ENCODE results near the gene CRHR1.

CRHR1 gene

GRCh38 chr17:45758544-45758943 lies 25.6 kb upstream of the CRHR1 start:
- DNase-seq (ENCODE audit: low read depth), result no peak

- no peak for DNase-seq (ENCODE audit: low read depth)
Measured at GRCh38 chr17:45759761-45760160, 24.4 kb upstream of the CRHR1 start.

GRCh38 chr17:45761957-45762565 lies 22.1 kb upstream of the CRHR1 start:
- no peak for DNase-seq (ENCODE audit: low read depth)

GRCh38 chr17:45763182-45763581 lies 20.9 kb upstream of the CRHR1 start:
- no peak for DNase-seq (ENCODE audit: low read depth)

- DNase-seq (ENCODE audit: low read depth), result no peak
Measured at GRCh38 chr17:45764479-45764878, 19.6 kb upstream of the CRHR1 start.

GRCh38 chr17:45768000-45768399 lies 16.1 kb upstream of the CRHR1 start:
- no peak for DNase-seq (ENCODE audit: low read depth)

- DNase-seq (ENCODE audit: low read depth), result no peak
Measured at GRCh38 chr17:45770632-45771270, 13.4 kb upstream of the CRHR1 start.

- no peak for DNase-seq (ENCODE audit: low read depth)
Measured at GRCh38 chr17:45771271-45771959, 12.7 kb upstream of the CRHR1 start.

- DNase-seq (ENCODE audit: low read depth), result no peak
Measured at GRCh38 chr17:45775148-45775547, 9.0 kb upstream of the CRHR1 start.

- DNase-seq (ENCODE audit: low read depth), result no peak
Measured at GRCh38 chr17:45775576-45776011, 8.5 kb upstream of the CRHR1 start.

GRCh38 chr17:45776896-45777295 lies 7.2 kb upstream of the CRHR1 start:
- DNase-seq (ENCODE audit: low read depth), result no peak

- DNase-seq (ENCODE audit: low read depth), result no peak
Measured at GRCh38 chr17:45777388-45777787, 6.7 kb upstream of the CRHR1 start.

- no peak for DNase-seq (ENCODE audit: low read depth)
Measured at GRCh38 chr17:45780921-45781320, 3.2 kb upstream of the CRHR1 start.

- no peak for DNase-seq (ENCODE audit: low read depth)
Measured at GRCh38 chr17:45782889-45783592, 1.1 kb upstream of the CRHR1 start.

GRCh38 chr17:45783593-45784292 lies 377 bp upstream of the CRHR1 start:
- no peak for DNase-seq (ENCODE audit: low read depth)

- no peak for DNase-seq (ENCODE audit: low read depth)
Measured at GRCh38 chr17:45784741-45785479, 790 bp downstream of the CRHR1 start.

GRCh38 chr17:45785480-45786193 lies 1.5 kb downstream of the CRHR1 start:
- DNase-seq (ENCODE audit: low read depth), result no peak

- no peak for DNase-seq (ENCODE audit: low read depth)
Measured at GRCh38 chr17:45786349-45786748, 2.2 kb downstream of the CRHR1 start.

GRCh38 chr17:45787044-45787443 lies 2.9 kb downstream of the CRHR1 start:
- no peak for DNase-seq (ENCODE audit: low read depth)

- no peak for DNase-seq (ENCODE audit: low read depth)
Measured at GRCh38 chr17:45787656-45788055, 3.5 kb downstream of the CRHR1 start.

- no peak for DNase-seq (ENCODE audit: low read depth)
Measured at GRCh38 chr17:45788057-45788456, 3.9 kb downstream of the CRHR1 start.
